Natural killer cell (primary cell): ENCODE results near the gene DENND2A. TPM values are rescaled to one million over a fixed set of nuclear protein-coding genes. Genes with fewer than 3 reads are reported as not detected.
A peak's percentile ranks its signal among the peaks of the same experiment; 100 is the strongest.

Experiments used
- ATAC-seq, 3 donors: fragments of 150-1000 bp in 2 of 3; fragments of 200-7000 bp in 1 of 3; cut with Tn5 transposase; 1 replicate in 1 of 3; 2 replicates in 2 of 3; pipeline ENCODE4 v1.10.0; 2021; ENCODE audit warnings: mild to moderate bottlenecking in 2 of 3, moderate library complexity in 2 of 3
- DNase-seq, 2 donors: peaks; one replicate each; pipeline versions ENCODE4 v3.0.0 to v3.0.0-alpha.2; 2013 to 2021; ENCODE audit warnings: mixed read lengths in 1 of 2
- H3K27ac ChIP-seq: one replicate; pipeline ENCODE4 v1.5.1; 2013; ENCODE audit warnings: mild to moderate bottlenecking, low read length
- H3K27me3 ChIP-seq: one replicate; pipeline ENCODE4 v1.6.1; 2013; ENCODE audit warnings: low read length; ENCODE audit not compliant: control insufficient read depth, insufficient read depth
- H3K36me3 ChIP-seq: one replicate; pipeline ENCODE4 v1.6.1; 2013; ENCODE audit warnings: low read length; ENCODE audit not compliant: control insufficient read depth, insufficient read depth
- H3K4me1 ChIP-seq: one replicate; pipeline ENCODE4 v1.6.1; 2013; ENCODE audit warnings: low read length; ENCODE audit not compliant: control insufficient read depth, insufficient read depth
- H3K4me3 ChIP-seq: one replicate; pipeline ENCODE4 v1.5.1; 2013; ENCODE audit warnings: low read length
- H3K9me3 ChIP-seq: one replicate; pipeline ENCODE4 v1.6.1; 2013; ENCODE audit warnings: low read length; ENCODE audit not compliant: control insufficient read depth, insufficient read depth
- H3K27ac Mint-ChIP-seq, 2 donors: one replicate each; pipeline ENCODE4 v1.8.0; 2022; ENCODE audit warnings: mild to moderate bottlenecking in 2 of 2, mixed read lengths in 2 of 2, moderate library complexity in 1 of 2
- H3K27me3 Mint-ChIP-seq, 2 donors: one replicate each; pipeline ENCODE4 v1.8.0; 2022; ENCODE audit warnings: low read depth in 2 of 2, mixed read lengths in 2 of 2
- H3K36me3 Mint-ChIP-seq: one replicate; pipeline ENCODE4 v1.8.0; 2022; ENCODE audit warnings: mixed read lengths
- H3K4me1 Mint-ChIP-seq, 2 donors: one replicate each; pipeline ENCODE4 v1.8.0; 2022; ENCODE audit warnings: mixed read lengths in 2 of 2
- H3K4me3 Mint-ChIP-seq: one replicate; pipeline ENCODE4 v1.8.0; 2022; ENCODE audit warnings: mild to moderate bottlenecking, moderate library complexity, mixed read lengths
- H3K9me3 Mint-ChIP-seq, 2 donors: one replicate each; pipeline ENCODE4 v1.8.0; 2022; ENCODE audit warnings: mixed read lengths in 2 of 2
- WGBS: methylation state at CpG from one replicate; pipeline ENCODE4 v1.1.7; 2013; ENCODE audit warnings: missing lambda C conversion rate; ENCODE audit not compliant: insufficient coverage; 5-methylcytosine and 5-hydroxymethylcytosine counted together
- intact Hi-C: fragments of 100-400 bp; cut with micrococcal nuclease; formaldehyde crosslinking; loops from one replicate; pipeline ENCODE4 v1.14.2; 2022
- total RNA-seq, 4 donors: library from RNA; stranded (reverse); fragments of 120-200 nt in 1 of 4; gene quantifications; one replicate each; pipeline versions ENCODE4 v1.2.3 to v1.2.4, GENCODE V29; 2013 to 2022
- TF ChIP-seq, protein P1 (sequence below): fragments of 200-600 bp; IDR thresholded peaks from one replicate; pipeline ENCODE4 v1.8.0; 2022; ENCODE audit warnings: antibody characterized with exemption

Gene DENND2A
- total RNA-seq, 3 donors from 2014 or later (not counting 1 experiment from before 2014, with no cell fraction given), result 0.12 TPM; not detected in 2

- Histone ChIP-seq H3K36me3 (peaks cover 5% of the 10 kb centered on the region), H3K4me1 (peaks cover 31% of the 10 kb centered on the region), H3K27me3 (no peaks in the 10 kb centered on the region), H3K27ac (peak overlapping the region; percentile 82), H3K4me3 (no peak overlapping the region), H3K9me3 (no peaks in the 10 kb centered on the region)
- ATAC-seq (no peak), DNase-seq (no peak)
- Mint-ChIP-seq H3K4me3 (peak overlapping the region; percentile 88), H3K27me3 (no peaks in the 10 kb centered on the region), H3K27ac (peak overlapping the region; percentile 54 to 87), H3K9me3 (no peaks in the 10 kb centered on the region), H3K36me3 (no peaks in the 10 kb centered on the region), H3K4me1 (peaks cover 37 to 39% of the 10 kb centered on the region in 2 donors)
- TF ChIP-seq, protein P1, sequence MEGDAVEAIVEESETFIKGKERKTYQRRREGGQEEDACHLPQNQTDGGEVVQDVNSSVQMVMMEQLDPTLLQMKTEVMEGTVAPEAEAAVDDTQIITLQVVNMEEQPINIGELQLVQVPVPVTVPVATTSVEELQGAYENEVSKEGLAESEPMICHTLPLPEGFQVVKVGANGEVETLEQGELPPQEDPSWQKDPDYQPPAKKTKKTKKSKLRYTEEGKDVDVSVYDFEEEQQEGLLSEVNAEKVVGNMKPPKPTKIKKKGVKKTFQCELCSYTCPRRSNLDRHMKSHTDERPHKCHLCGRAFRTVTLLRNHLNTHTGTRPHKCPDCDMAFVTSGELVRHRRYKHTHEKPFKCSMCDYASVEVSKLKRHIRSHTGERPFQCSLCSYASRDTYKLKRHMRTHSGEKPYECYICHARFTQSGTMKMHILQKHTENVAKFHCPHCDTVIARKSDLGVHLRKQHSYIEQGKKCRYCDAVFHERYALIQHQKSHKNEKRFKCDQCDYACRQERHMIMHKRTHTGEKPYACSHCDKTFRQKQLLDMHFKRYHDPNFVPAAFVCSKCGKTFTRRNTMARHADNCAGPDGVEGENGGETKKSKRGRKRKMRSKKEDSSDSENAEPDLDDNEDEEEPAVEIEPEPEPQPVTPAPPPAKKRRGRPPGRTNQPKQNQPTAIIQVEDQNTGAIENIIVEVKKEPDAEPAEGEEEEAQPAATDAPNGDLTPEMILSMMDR, result no peak
- intact Hi-C loops, result no loop called here
- 66% methylated on average over 5 of the region's 5 CpGs for WGBS
Measured at GRCh38 chr7:140674356-140674800, 33.8 kb upstream of the DENND2A start.

DNA sequence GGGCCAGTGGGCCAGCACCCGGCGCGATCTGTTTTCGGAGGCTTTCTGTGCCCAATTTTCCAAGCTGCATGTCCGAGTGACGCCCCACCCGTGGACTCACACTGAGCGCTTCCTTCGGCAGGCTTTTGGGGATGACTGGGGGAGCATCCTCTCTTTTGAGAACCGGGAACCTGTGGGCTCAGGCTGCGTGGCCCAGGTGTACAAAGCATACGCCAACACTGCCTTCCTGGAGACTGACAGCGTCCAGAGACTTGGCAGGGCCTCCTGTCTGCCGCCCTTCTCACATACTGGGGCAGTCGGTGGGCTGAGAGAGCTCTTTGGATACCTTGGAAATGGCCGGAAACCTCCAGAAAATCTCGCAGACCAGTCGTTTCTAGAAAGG is 33.2 kb upstream of the DENND2A start:
- WGBS, result 37% methylated on average over 18 of the region's 18 CpGs
- H3K4me1 Mint-ChIP-seq, result peaks cover 37 to 39% of the 10 kb centered on the region in 2 donors
- peak overlapping the region; percentile 54 to 87 for H3K27ac Mint-ChIP-seq
- Histone ChIP-seq H3K4me3 (peak overlapping the region; percentile 63), H3K4me1 (peaks cover 31% of the 10 kb centered on the region), H3K27me3 (no peaks in the 10 kb centered on the region), H3K9me3 (no peaks in the 10 kb centered on the region), H3K36me3 (no peaks in the 10 kb centered on the region), H3K27ac (peak overlapping the region; percentile 82)
- intact Hi-C loops, result no loop called here
- no peak for ATAC-seq
- H3K4me3 Mint-ChIP-seq, result peak overlapping the region; percentile 88
- H3K36me3 Mint-ChIP-seq, result no peaks in the 10 kb centered on the region
- DNase-seq, result no peak
- TF ChIP-seq, protein P1, result no peak
- no peaks in the 10 kb centered on the region for H3K9me3 Mint-ChIP-seq
- H3K27me3 Mint-ChIP-seq, result no peaks in the 10 kb centered on the region

DNA sequence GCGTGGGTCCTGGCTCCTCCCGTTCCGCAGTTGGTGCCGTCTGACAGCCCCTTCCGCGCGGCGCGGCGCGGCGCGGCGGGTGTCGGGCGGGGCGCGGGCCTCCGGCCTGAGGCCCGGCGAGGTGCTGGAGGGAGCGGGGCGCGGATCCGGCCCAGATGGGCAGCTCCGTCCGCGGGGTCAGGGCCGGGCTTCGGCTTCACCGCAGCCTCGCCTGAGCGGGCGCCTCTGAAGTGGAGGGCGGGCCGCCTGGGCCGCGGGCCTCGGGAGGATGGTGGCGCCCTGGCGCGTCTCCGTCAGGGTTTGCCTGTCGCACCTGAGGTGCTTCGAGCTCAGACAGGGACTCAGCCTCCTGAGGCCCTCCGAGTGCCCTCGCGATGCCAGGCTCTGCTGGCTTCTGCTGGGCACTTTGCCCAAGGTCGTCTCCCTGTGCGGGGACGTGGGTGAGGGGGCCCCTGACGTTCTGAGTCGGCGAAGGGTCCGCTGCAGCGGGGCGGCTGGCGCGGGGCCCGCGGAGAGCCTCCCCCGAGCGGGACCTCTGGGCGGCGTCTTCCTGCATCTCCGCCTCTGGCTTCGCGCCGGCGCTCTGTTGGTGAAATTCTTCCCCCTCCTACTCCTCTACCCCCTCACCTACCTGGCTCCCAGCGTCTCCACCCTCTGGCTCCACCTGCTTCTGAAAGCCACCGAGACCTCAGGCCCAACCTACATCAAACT is 32.6 kb upstream of the DENND2A start:
- H3K36me3 ChIP-seq, result no peaks in the 10 kb centered on the region
- peak overlapping the region; percentile 54 to 87 for H3K27ac Mint-ChIP-seq
- intact Hi-C loops, result no loop called here
- H3K27ac ChIP-seq, result peak overlapping the region; percentile 82
- peaks cover 31% of the 10 kb centered on the region for H3K4me1 ChIP-seq
- H3K4me3 ChIP-seq, result peak overlapping the region; percentile 63
- peaks cover 33 to 37% of the 10 kb centered on the region in 2 donors for H3K4me1 Mint-ChIP-seq
- H3K9me3 Mint-ChIP-seq, result no peaks in the 10 kb centered on the region
- H3K27me3 ChIP-seq, result no peaks in the 10 kb centered on the region
- no peaks in the 10 kb centered on the region for H3K9me3 ChIP-seq
- TF ChIP-seq, protein P1, result no peak
- DNase-seq (peak; percentile 54 to 75), ATAC-seq (peak; percentile 82 to 86 (median 84))
- WGBS, result under 1% methylated on average over 72 of the region's 72 CpGs
- no peaks in the 10 kb centered on the region for H3K36me3 Mint-ChIP-seq
- H3K27me3 Mint-ChIP-seq, result no peaks in the 10 kb centered on the region
- peak overlapping the region; percentile 88 for H3K4me3 Mint-ChIP-seq
